GM12872 (cell line): ENCODE results near the gene TTF2.

ENCODE experiments used
- TF ChIP-seq, protein P1 (sequence below): IDR thresholded peaks from 3 replicates; pipeline ENCODE4 v1.5.1; 2011; ENCODE audit warnings: low read depth, mild to moderate bottlenecking, low read length, moderate library complexity; ENCODE audit not compliant: insufficient read depth

The TTF2 gene

DNA sequence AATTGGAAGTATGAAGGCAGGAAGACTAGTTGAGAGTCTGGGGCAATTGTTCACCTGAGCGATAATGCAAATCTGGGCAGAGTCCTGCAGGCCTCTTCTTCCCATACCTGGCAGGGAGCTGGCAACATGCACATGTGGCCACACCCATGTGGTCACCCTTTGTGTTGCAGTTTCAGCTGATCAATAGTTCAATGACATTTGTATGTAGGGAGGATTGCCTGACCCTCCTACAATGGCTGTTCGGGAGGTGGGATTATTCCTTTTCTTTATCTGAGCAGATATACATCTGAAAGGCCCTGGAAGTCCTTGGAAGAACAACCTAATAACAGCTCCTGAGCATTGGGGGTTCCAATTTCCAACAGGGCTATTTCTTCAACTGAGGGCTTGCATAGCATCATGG, 76.6 kb downstream of the TTF2 start:
- TF ChIP-seq, protein P1, sequence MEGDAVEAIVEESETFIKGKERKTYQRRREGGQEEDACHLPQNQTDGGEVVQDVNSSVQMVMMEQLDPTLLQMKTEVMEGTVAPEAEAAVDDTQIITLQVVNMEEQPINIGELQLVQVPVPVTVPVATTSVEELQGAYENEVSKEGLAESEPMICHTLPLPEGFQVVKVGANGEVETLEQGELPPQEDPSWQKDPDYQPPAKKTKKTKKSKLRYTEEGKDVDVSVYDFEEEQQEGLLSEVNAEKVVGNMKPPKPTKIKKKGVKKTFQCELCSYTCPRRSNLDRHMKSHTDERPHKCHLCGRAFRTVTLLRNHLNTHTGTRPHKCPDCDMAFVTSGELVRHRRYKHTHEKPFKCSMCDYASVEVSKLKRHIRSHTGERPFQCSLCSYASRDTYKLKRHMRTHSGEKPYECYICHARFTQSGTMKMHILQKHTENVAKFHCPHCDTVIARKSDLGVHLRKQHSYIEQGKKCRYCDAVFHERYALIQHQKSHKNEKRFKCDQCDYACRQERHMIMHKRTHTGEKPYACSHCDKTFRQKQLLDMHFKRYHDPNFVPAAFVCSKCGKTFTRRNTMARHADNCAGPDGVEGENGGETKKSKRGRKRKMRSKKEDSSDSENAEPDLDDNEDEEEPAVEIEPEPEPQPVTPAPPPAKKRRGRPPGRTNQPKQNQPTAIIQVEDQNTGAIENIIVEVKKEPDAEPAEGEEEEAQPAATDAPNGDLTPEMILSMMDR, result no peak

DNA sequence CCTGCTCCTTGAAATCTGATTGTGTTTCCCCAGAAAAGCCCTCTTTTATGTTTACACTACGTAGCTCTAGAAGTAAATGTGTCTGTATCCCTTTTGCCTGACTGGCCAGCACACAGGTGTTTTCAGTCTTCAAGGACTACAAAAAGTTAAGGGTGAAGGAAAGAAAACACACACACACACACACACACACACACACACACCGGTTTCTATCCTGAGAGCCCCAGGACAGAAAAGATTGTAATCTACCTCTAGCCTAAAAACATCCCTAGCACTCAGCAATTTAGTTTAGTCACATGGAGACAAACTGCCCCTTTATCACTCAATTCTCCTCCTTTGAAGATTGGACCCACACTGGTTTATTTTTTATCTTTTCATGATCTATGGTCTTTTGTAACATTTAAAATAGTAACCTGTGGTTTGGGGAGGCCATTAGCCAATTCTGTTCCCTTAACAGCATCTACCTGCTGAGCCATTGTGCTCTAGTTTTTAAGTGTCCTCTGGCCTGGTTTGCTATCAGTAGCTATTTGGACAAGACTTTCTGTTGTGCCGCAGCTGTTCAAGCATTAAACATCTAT, 77.2 kb downstream of the TTF2 start:
- TF ChIP-seq, protein P1, result no peak

DNA sequence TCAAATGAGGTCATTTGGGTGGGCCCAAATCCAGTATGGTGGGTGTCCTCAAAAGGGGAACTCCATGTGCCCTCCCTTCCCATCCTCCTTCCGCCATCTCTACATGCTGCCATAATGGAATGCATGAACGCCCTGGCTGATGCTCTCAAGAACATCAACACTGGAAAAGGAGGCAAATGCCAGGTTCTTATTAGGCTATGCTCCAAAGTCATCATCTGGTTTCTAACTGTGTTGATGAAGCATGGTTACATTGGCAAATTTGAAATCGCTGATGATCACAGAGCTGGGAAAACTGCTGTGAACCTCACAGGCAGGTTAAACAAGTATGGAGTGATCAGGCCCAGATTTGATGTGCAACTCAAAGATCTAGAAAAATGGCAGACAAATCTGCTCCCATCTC, 78.0 kb downstream of the TTF2 start:
- TF ChIP-seq, protein P1, result no peak

DNA sequence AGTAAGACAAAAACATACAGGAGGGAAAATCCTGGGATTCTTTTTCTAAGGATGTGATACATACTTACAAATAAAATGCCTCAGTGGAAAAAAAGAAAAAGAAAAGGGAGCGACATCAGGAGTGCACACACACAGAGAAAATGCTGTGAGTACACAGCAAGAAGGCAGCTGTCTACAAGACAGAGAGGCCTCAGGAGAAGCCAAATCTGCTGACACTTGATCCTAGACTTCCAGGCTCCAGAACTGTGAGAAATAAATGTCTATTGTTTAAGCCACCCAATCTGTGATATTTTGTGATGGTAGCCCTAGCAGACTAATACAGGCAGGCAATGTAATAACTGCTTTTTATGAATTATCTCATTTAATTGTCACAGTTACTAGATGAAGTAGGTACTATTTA, 78.4 kb downstream of the TTF2 start:
- TF ChIP-seq, protein P1, result no peak

DNA sequence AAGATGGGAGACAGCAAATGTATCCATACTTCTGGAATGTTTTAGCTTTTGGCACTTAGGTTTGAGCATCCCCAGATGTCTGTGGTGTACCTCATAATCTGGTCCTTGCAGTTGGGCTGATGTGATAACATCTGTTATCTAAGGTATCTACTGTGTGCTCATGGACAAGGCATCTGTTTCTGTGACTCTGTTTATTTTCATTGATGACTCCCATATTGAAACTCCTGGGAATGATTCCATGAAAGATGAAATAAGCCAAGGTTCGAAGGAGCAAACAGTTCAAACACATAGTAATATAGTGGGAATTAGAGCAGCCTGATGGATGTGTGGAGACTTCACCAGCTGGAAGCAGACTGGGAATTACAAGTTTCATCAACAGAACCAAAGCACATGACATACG, 82.1 kb downstream of the TTF2 start:
- TF ChIP-seq, protein P1, result no peak

DNA sequence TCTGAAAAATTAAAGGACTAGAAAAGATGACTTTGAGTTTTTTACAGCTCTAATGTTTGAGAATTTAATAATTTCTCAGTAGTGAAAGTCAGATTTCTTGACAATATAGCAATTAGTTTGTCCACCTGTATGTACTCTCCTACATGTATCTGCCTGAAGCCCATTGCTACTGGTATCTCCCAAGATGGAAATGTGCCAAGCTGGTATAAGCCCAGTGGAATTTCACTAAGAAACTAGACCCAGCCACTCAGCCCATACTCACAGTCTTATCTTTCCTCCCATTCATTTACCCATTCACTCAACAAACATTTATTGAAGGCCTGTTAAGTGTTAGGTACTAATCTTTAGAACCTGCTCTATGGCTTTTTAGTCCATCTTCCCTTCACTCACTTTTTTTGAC, 83.0 kb downstream of the TTF2 start:
- TF ChIP-seq, protein P1, result no peak

DNA sequence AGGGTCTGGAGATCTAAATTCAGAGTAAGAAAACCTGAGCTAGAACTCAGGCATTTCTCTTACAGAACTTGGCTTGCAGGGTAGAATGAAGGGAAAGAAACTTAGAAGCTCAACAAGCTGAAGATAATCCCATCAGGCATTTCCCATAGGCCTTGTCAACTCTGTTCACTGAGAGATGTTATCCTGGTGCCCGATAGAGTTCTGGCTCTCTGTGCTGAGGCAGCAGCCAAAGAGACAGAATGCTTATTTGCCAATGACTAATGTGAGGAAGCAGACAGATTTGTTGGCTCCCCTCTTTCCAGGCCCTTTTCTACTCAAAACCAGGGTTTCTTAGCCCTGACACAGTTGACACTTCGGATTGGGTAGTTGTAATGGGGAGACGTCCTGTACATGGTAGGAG, 83.7 kb downstream of the TTF2 start:
- TF ChIP-seq, protein P1, result no peak
